ENCODE data around the gene C1QC.

The C1QC gene

DNA sequence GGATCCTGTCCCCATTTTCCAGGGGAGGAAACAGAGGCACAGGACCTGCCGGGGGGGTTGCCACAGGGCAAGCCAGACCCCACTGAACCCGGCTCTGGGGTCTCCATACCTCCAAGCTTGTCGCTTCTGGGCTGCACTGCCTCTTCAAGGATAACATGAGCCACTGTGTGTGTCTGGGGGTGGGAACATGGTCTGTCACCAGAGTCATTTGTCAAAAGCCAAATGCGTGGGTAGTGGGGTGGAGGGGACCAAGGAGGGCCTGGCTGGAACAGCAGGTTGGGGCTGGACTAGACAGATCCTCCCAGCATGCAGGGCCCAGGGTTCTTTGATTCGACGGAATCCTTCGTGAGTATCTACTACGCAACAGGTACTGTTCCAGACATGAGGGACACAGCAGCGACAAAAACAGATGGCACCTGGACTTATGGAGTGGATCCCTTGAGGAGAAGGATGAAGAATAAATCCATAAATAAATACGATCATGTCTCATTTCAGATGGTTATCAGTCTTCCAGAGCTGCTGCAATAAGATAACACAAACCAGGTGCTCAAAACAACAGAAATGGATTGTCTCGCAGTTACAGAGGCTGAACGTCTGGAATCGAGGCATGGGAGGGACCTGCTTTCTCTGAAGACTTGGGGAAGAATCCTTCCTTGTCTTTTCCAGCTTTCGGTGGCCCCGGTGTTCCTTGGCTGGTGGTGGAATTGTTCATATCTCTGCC, 38.3 kb downstream of the C1QC start:
- Histone ChIP-seq H3K79me2 (ENCODE audit: control insufficient read depth, low read length) (no peaks in the 10 kb centered on the region), H3K4me1 (ENCODE audit: control insufficient read depth, low read length) (no peaks in the 10 kb centered on the region), H3K9me3 (ENCODE audit: control insufficient read depth, insufficient read depth, low read length) (peaks cover 9% of the 10 kb centered on the region; the same call in 1 of the 2 replicates), H3F3A (ENCODE audit: control insufficient read depth, insufficient read depth) (no peaks in the 10 kb centered on the region), H3K27me3 (ENCODE audit: control insufficient read depth, low read length) (no peaks in the 10 kb centered on the region), H3K27ac (ENCODE audit: low read depth, low read length) (no peak overlapping the region), H3K4me3 (ENCODE audit: low read length) (no peak overlapping the region), H3K4me2 (ENCODE audit: low read length) (no peak overlapping the region), H4K20me1 (ENCODE audit: control insufficient read depth, insufficient read depth, low read depth, low read length) (no peaks in the 10 kb centered on the region), H3K9me2 (replicated peaks; ENCODE audit: control insufficient read depth, low read length) (no peaks in the 10 kb centered on the region), H3K36me3 (ENCODE audit: control insufficient read depth, low read length) (no peaks in the 10 kb centered on the region)
- no peak for TF ChIP-seq EZH2phosphoT487 (IDR thresholded peaks at IDR 0.05; ENCODE audit: borderline replicate concordance, low read length)
- TF ChIP-seq, protein P1, sequence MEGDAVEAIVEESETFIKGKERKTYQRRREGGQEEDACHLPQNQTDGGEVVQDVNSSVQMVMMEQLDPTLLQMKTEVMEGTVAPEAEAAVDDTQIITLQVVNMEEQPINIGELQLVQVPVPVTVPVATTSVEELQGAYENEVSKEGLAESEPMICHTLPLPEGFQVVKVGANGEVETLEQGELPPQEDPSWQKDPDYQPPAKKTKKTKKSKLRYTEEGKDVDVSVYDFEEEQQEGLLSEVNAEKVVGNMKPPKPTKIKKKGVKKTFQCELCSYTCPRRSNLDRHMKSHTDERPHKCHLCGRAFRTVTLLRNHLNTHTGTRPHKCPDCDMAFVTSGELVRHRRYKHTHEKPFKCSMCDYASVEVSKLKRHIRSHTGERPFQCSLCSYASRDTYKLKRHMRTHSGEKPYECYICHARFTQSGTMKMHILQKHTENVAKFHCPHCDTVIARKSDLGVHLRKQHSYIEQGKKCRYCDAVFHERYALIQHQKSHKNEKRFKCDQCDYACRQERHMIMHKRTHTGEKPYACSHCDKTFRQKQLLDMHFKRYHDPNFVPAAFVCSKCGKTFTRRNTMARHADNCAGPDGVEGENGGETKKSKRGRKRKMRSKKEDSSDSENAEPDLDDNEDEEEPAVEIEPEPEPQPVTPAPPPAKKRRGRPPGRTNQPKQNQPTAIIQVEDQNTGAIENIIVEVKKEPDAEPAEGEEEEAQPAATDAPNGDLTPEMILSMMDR (IDR thresholded peaks at IDR 0.05; ENCODE audit: low read depth, low read length, poor library complexity, severe bottlenecking): no peak

DNA sequence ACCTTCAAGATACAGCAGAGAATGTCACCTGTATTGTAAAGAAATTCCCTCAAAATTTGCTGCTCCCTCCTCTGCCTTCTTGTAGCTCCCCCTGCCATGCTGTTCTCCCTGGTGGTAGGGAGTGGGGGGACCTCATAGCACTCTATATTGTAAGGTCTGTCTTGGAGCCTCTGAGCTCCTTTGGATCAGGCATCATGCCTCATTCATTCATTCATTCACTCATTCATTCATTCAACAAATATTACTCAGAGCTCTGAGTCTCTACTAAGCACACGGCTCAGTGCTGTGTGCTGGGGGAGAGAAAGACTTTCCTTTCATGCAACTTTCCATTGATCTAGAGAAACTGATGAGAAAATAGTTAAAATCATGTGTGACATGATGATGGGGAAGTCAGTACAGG, 40.1 kb downstream of the C1QC start:
- no peaks in the 10 kb centered on the region for H3K36me3 ChIP-seq (ENCODE audit: control insufficient read depth, low read length)
- H4K20me1 ChIP-seq (ENCODE audit: control insufficient read depth, insufficient read depth, low read depth, low read length): no peaks in the 10 kb centered on the region
- H3K4me1 ChIP-seq (ENCODE audit: control insufficient read depth, low read length): no peaks in the 10 kb centered on the region
- no peaks in the 10 kb centered on the region for H3K9me2 ChIP-seq (replicated peaks; ENCODE audit: control insufficient read depth, low read length)
- H3K27me3 ChIP-seq (ENCODE audit: control insufficient read depth, low read length): peaks cover 3% of the 10 kb centered on the region; the same call in 1 of the 2 replicates
- no peaks in the 10 kb centered on the region for H3F3A ChIP-seq (ENCODE audit: control insufficient read depth, insufficient read depth)
- TF ChIP-seq EZH2phosphoT487 (IDR thresholded peaks at IDR 0.05; ENCODE audit: borderline replicate concordance, low read length): no peak
- TF ChIP-seq, protein P1 (IDR thresholded peaks at IDR 0.05; ENCODE audit: low read depth, low read length, poor library complexity, severe bottlenecking): no peak
- H3K27ac ChIP-seq (ENCODE audit: low read depth, low read length): no peak overlapping the region
- peaks cover 6% of the 10 kb centered on the region; the same call in 1 of the 2 replicates for H3K9me3 ChIP-seq (ENCODE audit: control insufficient read depth, insufficient read depth, low read length)
- no peak overlapping the region for H3K4me3 ChIP-seq (ENCODE audit: low read length)
- no peak overlapping the region for H3K4me2 ChIP-seq (ENCODE audit: low read length)
- H3K79me2 ChIP-seq (ENCODE audit: control insufficient read depth, low read length): no peaks in the 10 kb centered on the region

DNA sequence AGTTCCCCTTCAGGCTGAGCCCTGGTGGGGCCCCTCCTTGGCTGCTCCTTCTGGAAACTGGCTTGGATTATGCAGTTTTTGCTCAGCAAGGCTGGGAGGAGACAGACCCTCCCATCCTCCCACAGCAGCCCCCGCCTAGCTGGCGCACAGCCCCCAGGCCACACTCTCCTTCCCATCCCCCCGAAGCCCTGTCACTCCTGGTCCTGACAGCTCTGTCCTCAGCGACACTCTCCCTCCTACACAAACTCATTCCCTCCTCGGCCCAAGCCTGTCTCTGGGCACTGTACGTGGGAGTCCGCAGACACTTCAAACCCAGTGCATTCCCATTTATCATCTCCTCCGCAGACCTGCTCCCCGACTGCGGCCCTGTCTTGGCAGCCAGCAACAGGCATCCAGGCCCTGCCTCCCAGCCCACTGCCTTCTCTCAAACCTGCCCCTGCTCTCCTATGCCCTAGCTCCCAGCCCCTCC, 42.2 kb downstream of the C1QC start:
- Histone ChIP-seq H3K4me1 (ENCODE audit: control insufficient read depth, low read length) (no peaks in the 10 kb centered on the region), H3K27me3 (ENCODE audit: control insufficient read depth, low read length) (peaks cover 3% of the 10 kb centered on the region; the same call in 1 of the 2 replicates), H3K27ac (ENCODE audit: low read depth, low read length) (no peak overlapping the region), H3K4me2 (ENCODE audit: low read length) (no peak overlapping the region), H3F3A (ENCODE audit: control insufficient read depth, insufficient read depth) (no peaks in the 10 kb centered on the region), H3K4me3 (ENCODE audit: low read length) (no peak overlapping the region), H4K20me1 (ENCODE audit: control insufficient read depth, insufficient read depth, low read depth, low read length) (no peaks in the 10 kb centered on the region), H3K9me2 (replicated peaks; ENCODE audit: control insufficient read depth, low read length) (no peaks in the 10 kb centered on the region), H3K79me2 (ENCODE audit: control insufficient read depth, low read length) (no peaks in the 10 kb centered on the region), H3K36me3 (ENCODE audit: control insufficient read depth, low read length) (no peaks in the 10 kb centered on the region), H3K9me3 (ENCODE audit: control insufficient read depth, insufficient read depth, low read length) (no peaks in the 10 kb centered on the region)
- TF ChIP-seq, protein P1 (IDR thresholded peaks at IDR 0.05; ENCODE audit: low read depth, low read length, poor library complexity, severe bottlenecking): no peak
- no peak for TF ChIP-seq EZH2phosphoT487 (IDR thresholded peaks at IDR 0.05; ENCODE audit: borderline replicate concordance, low read length)
